Panc1 (cell line): Measurements from ENCODE around the gene MYOG. TPM values are rescaled to one million over a fixed set of nuclear protein-coding genes. Genes with fewer than 3 reads are reported as not detected.

Experiments
- ATAC-seq: fragments of 200-7000 bp; cut with Tn5 transposase; 2 replicates; pipeline ENCODE4 v1.9.1; 2020; ENCODE audit warnings: mild to moderate bottlenecking, moderate library complexity
- BruUV-seq: library from RNA; stranded (reverse); fragments of 400-500 nt; replicated peaks from 2 replicates; lab custom pipeline; 2021; lab: Mats Ljungman, UMichigan
- CTCF ChIA-PET: fragments of 300-600 bp; sonication (Branson Sonifier 250); formaldehyde crosslinking; loops from one replicate; lab custom pipeline; 2022; ENCODE audit warnings: antibody characterized with exemption; lab: Charles Lee
- POLR2A ChIA-PET: fragments of 300-600 bp; sonication (Branson Sonifier 250); formaldehyde crosslinking; loops from one replicate; lab custom pipeline; 2022; ENCODE audit warnings: antibody characterized with exemption; lab: Charles Lee
- DNase-seq: peaks from one replicate; pipeline ENCODE4 v3.0.0-alpha.2; 2010; ENCODE audit warnings: low read depth, low spot score
- H3K27ac ChIP-seq: 2 replicates; pipeline ENCODE4 v1.5.1; 2011; ENCODE audit warnings: mild to moderate bottlenecking, low read length, inconsistent platforms
- H3K27me3 ChIP-seq: fragments of 200-500 bp; sonication (Bioruptor generic); 2 replicates; pipeline ENCODE4 v1.6.0; 2014; ENCODE audit warnings: low read length, inconsistent platforms; ENCODE audit not compliant: control insufficient read depth, insufficient read depth
- H3K36me3 ChIP-seq: fragments of 200-500 bp; sonication (Bioruptor generic); 2 replicates; pipeline ENCODE4 v1.5.1; 2014; ENCODE audit warnings: inconsistent platforms, mild to moderate bottlenecking, low read length, moderate library complexity; ENCODE audit not compliant: control insufficient read depth, insufficient read depth
- H3K4me1 ChIP-seq: 2 replicates; pipeline ENCODE4 v1.5.1; 2011; ENCODE audit warnings: inconsistent platforms, mild to moderate bottlenecking, low read length, moderate library complexity; ENCODE audit not compliant: control insufficient read depth, insufficient read depth
- H3K4me3 ChIP-seq, 2 experiments: 2 replicates each; pipeline ENCODE4 v1.5.1; 2011 to 2012; ENCODE audit warnings: low read depth in 2 of 2, low read length in 2 of 2, mild to moderate bottlenecking in 2 of 2, inconsistent platforms in 1 of 2, moderate library complexity in 1 of 2
- H3K9me3 ChIP-seq: fragments of 200-500 bp; sonication (Bioruptor generic); 2 replicates; pipeline ENCODE4 v1.5.1; 2014; ENCODE audit warnings: low read depth, mild to moderate bottlenecking, inconsistent platforms, low read length, moderate library complexity; ENCODE audit not compliant: control insufficient read depth, insufficient read depth
- POLR2AphosphoS5 ChIP-seq: IDR thresholded peaks from 2 replicates; pipeline ENCODE4 v1.6.1; 2012; ENCODE audit warnings: mild to moderate bottlenecking, low read depth, low read length, moderate library complexity
- SIN3A ChIP-seq: IDR thresholded peaks from 2 replicates; pipeline ENCODE4 v1.6.1; 2012; ENCODE audit warnings: low read depth, mild to moderate bottlenecking, low read length, moderate library complexity, borderline replicate concordance; ENCODE audit not compliant: insufficient read depth
- TCF7L2 ChIP-seq: IDR thresholded peaks from 2 replicates; pipeline ENCODE4 v1.6.1; 2011; ENCODE audit warnings: mild to moderate bottlenecking, low read depth, low read length, inconsistent platforms
- in situ Hi-C: cut with HindIII; loops from 2 replicates; pipeline ENCODE4 v1.10.0; 2016; ENCODE audit warnings: low sequenced_read_pairs, low pct_unique_long_range_greater_than_20kb
- intact Hi-C: fragments of 100-400 bp; cut with micrococcal nuclease; formaldehyde crosslinking; loops from one replicate; pipeline ENCODE4 v1.10.0; 2022; ENCODE audit not compliant: unreplicated experiment
- total RNA-seq: library from RNA; stranded (reverse); gene quantifications from one replicate; pipeline ENCODE4 v1.2.1, GENCODE V29; 2021; ENCODE audit not compliant: unreplicated experiment
- TF ChIP-seq, protein P1 (sequence below): fragments of 450-650 bp; IDR thresholded peaks from 2 replicates; pipeline ENCODE4 v1.5.1; 2017; ENCODE audit warnings: mild to moderate bottlenecking
- TF ChIP-seq, protein P2 (sequence below), 2 experiments: IDR thresholded peaks; 2 replicates each; pipeline ENCODE4 v1.6.1; 2011 to 2012; ENCODE audit warnings: low read depth in 2 of 2, control low read depth in 1 of 2, low read length in 1 of 2, mild to moderate bottlenecking in 1 of 2, moderate library complexity in 1 of 2; ENCODE audit not compliant: insufficient read depth in 1 of 2

The MYOG gene
- total RNA-seq, 1 experiment from 2014 or later: not detected

DNA sequence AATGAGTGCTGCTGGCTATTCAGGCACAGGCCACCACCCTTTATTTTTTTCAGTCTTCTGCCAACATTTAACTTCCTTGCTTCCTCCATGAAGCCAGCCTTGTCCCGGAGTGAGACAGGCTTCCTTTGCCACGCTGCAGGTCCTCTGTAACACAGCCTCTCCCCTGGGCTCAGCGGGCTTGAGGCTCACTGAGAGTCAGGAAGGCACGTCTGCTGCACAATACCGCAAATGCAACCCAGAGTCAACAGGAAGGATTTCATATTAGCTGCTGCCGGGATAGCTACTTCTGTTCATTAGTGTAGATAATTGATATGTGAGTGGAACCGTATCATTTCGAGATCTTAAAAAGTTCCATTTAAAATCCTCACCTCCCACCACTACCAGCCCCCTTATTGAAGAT lies 22.5 kb downstream of the MYOG start:
- no peak for DNase-seq
- TF ChIP-seq, protein P1, sequence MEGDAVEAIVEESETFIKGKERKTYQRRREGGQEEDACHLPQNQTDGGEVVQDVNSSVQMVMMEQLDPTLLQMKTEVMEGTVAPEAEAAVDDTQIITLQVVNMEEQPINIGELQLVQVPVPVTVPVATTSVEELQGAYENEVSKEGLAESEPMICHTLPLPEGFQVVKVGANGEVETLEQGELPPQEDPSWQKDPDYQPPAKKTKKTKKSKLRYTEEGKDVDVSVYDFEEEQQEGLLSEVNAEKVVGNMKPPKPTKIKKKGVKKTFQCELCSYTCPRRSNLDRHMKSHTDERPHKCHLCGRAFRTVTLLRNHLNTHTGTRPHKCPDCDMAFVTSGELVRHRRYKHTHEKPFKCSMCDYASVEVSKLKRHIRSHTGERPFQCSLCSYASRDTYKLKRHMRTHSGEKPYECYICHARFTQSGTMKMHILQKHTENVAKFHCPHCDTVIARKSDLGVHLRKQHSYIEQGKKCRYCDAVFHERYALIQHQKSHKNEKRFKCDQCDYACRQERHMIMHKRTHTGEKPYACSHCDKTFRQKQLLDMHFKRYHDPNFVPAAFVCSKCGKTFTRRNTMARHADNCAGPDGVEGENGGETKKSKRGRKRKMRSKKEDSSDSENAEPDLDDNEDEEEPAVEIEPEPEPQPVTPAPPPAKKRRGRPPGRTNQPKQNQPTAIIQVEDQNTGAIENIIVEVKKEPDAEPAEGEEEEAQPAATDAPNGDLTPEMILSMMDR: no peak
- no peak for TF ChIP-seq POLR2AphosphoS5
- TF ChIP-seq, protein P2, sequence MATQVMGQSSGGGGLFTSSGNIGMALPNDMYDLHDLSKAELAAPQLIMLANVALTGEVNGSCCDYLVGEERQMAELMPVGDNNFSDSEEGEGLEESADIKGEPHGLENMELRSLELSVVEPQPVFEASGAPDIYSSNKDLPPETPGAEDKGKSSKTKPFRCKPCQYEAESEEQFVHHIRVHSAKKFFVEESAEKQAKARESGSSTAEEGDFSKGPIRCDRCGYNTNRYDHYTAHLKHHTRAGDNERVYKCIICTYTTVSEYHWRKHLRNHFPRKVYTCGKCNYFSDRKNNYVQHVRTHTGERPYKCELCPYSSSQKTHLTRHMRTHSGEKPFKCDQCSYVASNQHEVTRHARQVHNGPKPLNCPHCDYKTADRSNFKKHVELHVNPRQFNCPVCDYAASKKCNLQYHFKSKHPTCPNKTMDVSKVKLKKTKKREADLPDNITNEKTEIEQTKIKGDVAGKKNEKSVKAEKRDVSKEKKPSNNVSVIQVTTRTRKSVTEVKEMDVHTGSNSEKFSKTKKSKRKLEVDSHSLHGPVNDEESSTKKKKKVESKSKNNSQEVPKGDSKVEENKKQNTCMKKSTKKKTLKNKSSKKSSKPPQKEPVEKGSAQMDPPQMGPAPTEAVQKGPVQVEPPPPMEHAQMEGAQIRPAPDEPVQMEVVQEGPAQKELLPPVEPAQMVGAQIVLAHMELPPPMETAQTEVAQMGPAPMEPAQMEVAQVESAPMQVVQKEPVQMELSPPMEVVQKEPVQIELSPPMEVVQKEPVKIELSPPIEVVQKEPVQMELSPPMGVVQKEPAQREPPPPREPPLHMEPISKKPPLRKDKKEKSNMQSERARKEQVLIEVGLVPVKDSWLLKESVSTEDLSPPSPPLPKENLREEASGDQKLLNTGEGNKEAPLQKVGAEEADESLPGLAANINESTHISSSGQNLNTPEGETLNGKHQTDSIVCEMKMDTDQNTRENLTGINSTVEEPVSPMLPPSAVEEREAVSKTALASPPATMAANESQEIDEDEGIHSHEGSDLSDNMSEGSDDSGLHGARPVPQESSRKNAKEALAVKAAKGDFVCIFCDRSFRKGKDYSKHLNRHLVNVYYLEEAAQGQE (IDR thresholded peaks at IDR 0.05; ENCODE audit: insufficient read depth in 1 of 2, low read depth in 2 of 2, low read length in 1 of 2): no peak
- TF ChIP-seq SIN3A: no peak
- no peak for TF ChIP-seq TCF7L2
- ATAC-seq: no peak
- no peak overlapping the region for H3K4me3 ChIP-seq
- H3K27ac ChIP-seq: no peak overlapping the region
- no TSS peak for BruUV-seq
- no peaks in the 10 kb centered on the region for H3K36me3 ChIP-seq
- H3K27me3 ChIP-seq: no peaks in the 10 kb centered on the region
- in situ Hi-C loops: no loop called here
- ChIA-PET CTCF (no interaction called here), POLR2A (no interaction called here)
- H3K4me1 ChIP-seq: no peaks in the 10 kb centered on the region
- no peaks in the 10 kb centered on the region for H3K9me3 ChIP-seq
- intact Hi-C loops: no loop called here

DNA sequence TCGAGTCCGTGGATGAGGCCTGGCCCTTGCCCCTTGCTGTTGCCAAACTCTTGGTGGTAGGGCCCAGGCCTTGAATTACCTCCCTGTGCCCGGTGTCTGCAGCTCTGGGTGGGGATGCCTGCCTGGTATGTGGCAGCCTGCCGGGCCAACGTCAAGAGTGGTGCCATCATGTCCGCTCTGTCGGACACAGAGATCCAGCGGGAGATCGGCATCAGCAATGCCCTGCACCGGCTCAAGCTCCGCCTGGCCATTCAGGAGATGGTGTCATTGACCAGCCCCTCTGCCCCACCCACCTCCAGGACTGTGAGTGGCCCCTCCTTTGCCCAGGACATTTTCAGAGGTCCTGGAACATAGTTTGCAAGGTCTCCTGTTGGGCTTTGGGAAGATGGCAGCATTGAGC lies 25.7 kb downstream of the MYOG start:
- no peak for ATAC-seq
- H3K36me3 ChIP-seq: no peaks in the 10 kb centered on the region
- no peak overlapping the region for H3K4me3 ChIP-seq
- DNase-seq: no peak
- no TSS peak for BruUV-seq
- H3K27me3 ChIP-seq: no peaks in the 10 kb centered on the region
- TF ChIP-seq, protein P2 (IDR thresholded peaks at IDR 0.05; ENCODE audit: insufficient read depth in 1 of 2, low read depth in 2 of 2, low read length in 1 of 2): no peak
- no peak for TF ChIP-seq TCF7L2
- no peak for TF ChIP-seq SIN3A
- TF ChIP-seq, protein P1: no peak
- TF ChIP-seq POLR2AphosphoS5: no peak
- in situ Hi-C loops: no loop called here
- ChIA-PET POLR2A (no interaction called here), CTCF (no interaction called here)
- H3K4me1 ChIP-seq: no peaks in the 10 kb centered on the region
- intact Hi-C loops: no loop called here
- no peaks in the 10 kb centered on the region for H3K9me3 ChIP-seq
- H3K27ac ChIP-seq: no peak overlapping the region
